Heart right ventricle (tissue), 16 donors: Measurements from ENCODE around the gene RECK. TPM values are rescaled to one million over a fixed set of nuclear protein-coding genes. Genes with fewer than 3 reads are reported as not detected.

Source experiments
- ATAC-seq, 8 donors: fragments of 200-7000 bp; cut with Tn5 transposase; one replicate each; pipeline ENCODE4 v1.9.1; 2020; ENCODE audit warnings: mild to moderate bottlenecking in 8 of 8, moderate library complexity in 8 of 8, moderate number of reproducible peaks in 1 of 8
- DNase-seq, 2 donors: peaks; one replicate each; pipeline ENCODE4 v3.0.0-alpha.2; 2020
- H3K27ac ChIP-seq, 10 donors: fragments of 200-600 bp; sonication (generic) in 2 of 10; one replicate each; pipeline versions ENCODE4 v1.5.0 to v1.8.0; 2020 to 2022; ENCODE audit warnings: mild to moderate bottlenecking in 3 of 10
- H3K27me3 ChIP-seq, 7 donors: fragments of 200-600 bp; one replicate each; pipeline ENCODE4 v1.8.0; 2021 to 2022; ENCODE audit warnings: mild to moderate bottlenecking in 2 of 7
- H3K36me3 ChIP-seq, 9 donors: fragments of 200-600 bp; sonication (generic) in 1 of 9; one replicate each; pipeline versions ENCODE4 v1.5.0 to v1.8.0; 2020 to 2022; ENCODE audit warnings: mild to moderate bottlenecking in 2 of 9
- H3K4me1 ChIP-seq, 9 donors: fragments of 200-600 bp; sonication (generic) in 1 of 9; one replicate each; pipeline versions ENCODE4 v1.5.0 to v1.8.0; 2020 to 2022; ENCODE audit warnings: mild to moderate bottlenecking in 4 of 9
- H3K4me3 ChIP-seq, 10 donors: fragments of 200-600 bp; sonication (generic) in 2 of 10; one replicate each; pipeline versions ENCODE4 v1.5.0 to v1.8.0; 2020 to 2022; ENCODE audit warnings: mild to moderate bottlenecking in 7 of 10, moderate library complexity in 2 of 10
- H3K9me3 ChIP-seq, 11 donors: fragments of 200-600 bp in 10 of 11; sonication (generic) in 2 of 11; one replicate each; pipeline versions ENCODE4 v1.5.0 to v1.8.0; 2013 to 2022; ENCODE audit warnings: mild to moderate bottlenecking in 2 of 11, control low read depth in 1 of 11, moderate library complexity in 1 of 11
- CTCF ChIP-seq, 9 donors: fragments of 200-600 bp; sonication (generic) in 2 of 9; IDR thresholded peaks; one replicate each; pipeline versions ENCODE4 v1.5.0 to v1.8.0; 2021 to 2022; ENCODE audit warnings: antibody characterized with exemption in 9 of 9, mild to moderate bottlenecking in 5 of 9, moderate library complexity in 1 of 9
- WGBS, 2 donors: extraction: QIAGEN DNeasy Blood & Tissue Kit; methylation state at CpG; one replicate each; pipeline ENCODE4 v1.1.7; 2013; ENCODE audit warnings: inconsistent platforms in 1 of 2; 5-methylcytosine and 5-hydroxymethylcytosine counted together
- intact Hi-C, 10 donors: fragments of 100-400 bp; cut with DNase I; formaldehyde crosslinking; loops; one replicate each; pipeline versions ENCODE4 v1.11.1 to v1.14.2; 2022
- polyA plus RNA-seq, 2 donors: library from polyadenylated mRNA; stranded (reverse); fragments of 200-250 nt; gene quantifications; one replicate each; pipeline ENCODE4 v1.2.3, GENCODE V29; 2013
- total RNA-seq, 10 donors: library from RNA; stranded (reverse); fragmentation: NEBNext Ultra II Directional in 3 of 10; extraction: Animal tissue kit (Norgen Biotek cat#: 25700) in 3 of 10; gene quantifications; one replicate each; pipeline versions ENCODE4 v1.2.1 to v1.2.4, GENCODE V29; 2021 to 2023
- donor health status: Arrhythmogenic right ventricular cardiomyopathy.
- donor health status: ischemic (EF 13 %, LVEDD 7.1; RV severe dilation, severe dysfunction).
- donor health status: healthy with polysubstance abuse.
- donor health status: DM: no; HTN: yes; CAD: no.
- donor health status: DM: no; HTN: no; CAD: no.
- donor health status: ischemic (EF 25% LVEDD 6.9; RV normal size, moderate dysfunction).
- donor health status: ischemic (EF 25% LVEDD 5.7; RV mildly dilated, moderate dysfunction).
- donor health status: healthy.
- donor health status: DM: yes; HTN: yes; CAD: no.
- donor health status: Ischemic cardiomyopathy.
- donor health status: ischemic (EF 35%, LVEDD 5.7; RV mildly dilated, moderate dysfunction).
- donor health status: nonischemic (EF 11% LVEDD 7.7; RV severe dilation, severe dysfunction).
- donor health status: DM: yes; HTN: yes; CAD: no.
- donor health status: PGD.
- donor health status: ischemic (EF 29% LVEDD 5.4; RV normal size, mild dysfunction).
- donor health status: nonischemic (EF 23%, LVEDD 6.1; RV moderate dilation, normal function).

Gene RECK
- total and polyA plus RNA-seq, 12 donors = 2.9 to 5.8 (median 5.1) TPM

GRCh38 chr9:36116593-36116992 lies 79.9 kb downstream of the RECK start:
- H3K36me3 ChIP-seq = peaks cover 0 to 84% (median 0%) of the 10 kb centered on the region in 9 donors

GRCh38 chr9:36118201-36118600 lies 81.5 kb downstream of the RECK start:
- 97 to 98% methylated on average over 2 of the region's 2 CpGs for WGBS, 2 donors
- ATAC-seq (no peak), DNase-seq (no peak)
- Histone ChIP-seq H3K27me3 (no peaks in the 10 kb centered on the region), H3K27ac (no peak overlapping the region), H3K4me1 (no peaks in the 10 kb centered on the region), H3K36me3 (peaks cover 0 to 86% (median 0%) of the 10 kb centered on the region in 9 donors), H3K9me3 (no peaks in the 10 kb centered on the region), H3K4me3 (no peak overlapping the region)
- TF ChIP-seq CTCF (IDR thresholded peaks at IDR 0.05) = no peak
- intact Hi-C loops = no loop called here

More at GRCh38 chr9:36116593-36116992, 79.9 kb downstream of the RECK start:
- DNase-seq (no peak), ATAC-seq (no peak)
- no peak overlapping the region for H3K4me3 ChIP-seq
- H3K9me3 ChIP-seq = no peaks in the 10 kb centered on the region
- H3K4me1 ChIP-seq = no peaks in the 10 kb centered on the region
- WGBS, 2 donors = 91 to 95% methylated on average over 3 of the region's 3 CpGs
- H3K27me3 ChIP-seq = no peaks in the 10 kb centered on the region
- intact Hi-C loops = no loop called here
- H3K27ac ChIP-seq = no peak overlapping the region
- no peak for TF ChIP-seq CTCF (IDR thresholded peaks at IDR 0.05)

- H3K4me1 ChIP-seq = no peaks in the 10 kb centered on the region
- H3K27me3 ChIP-seq = no peaks in the 10 kb centered on the region
- intact Hi-C loops = no loop called here
- no peak overlapping the region for H3K27ac ChIP-seq
- 78 to 81% methylated on average over 15 of the region's 15 CpGs for WGBS, 2 donors
- no peaks in the 10 kb centered on the region for H3K9me3 ChIP-seq
- TF ChIP-seq CTCF (IDR thresholded peaks at IDR 0.05) = no peak
- peaks cover 0 to 87% (median 0%) of the 10 kb centered on the region in 9 donors for H3K36me3 ChIP-seq
- H3K4me3 ChIP-seq = no peak overlapping the region
- DNase-seq (no peak), ATAC-seq (no peak)
These were observed 82.0 kb downstream of the RECK start for GRCh38 chr9:36118706-36119105.

- no peaks in the 10 kb centered on the region for H3K27me3 ChIP-seq
- no peak overlapping the region for H3K27ac ChIP-seq
- H3K4me1 ChIP-seq = no peaks in the 10 kb centered on the region
- no peak overlapping the region for H3K4me3 ChIP-seq
- intact Hi-C loops = no loop called here
- no peak for TF ChIP-seq CTCF (IDR thresholded peaks at IDR 0.05)
- no peaks in the 10 kb centered on the region for H3K9me3 ChIP-seq
- no peak for DNase-seq
- WGBS, 2 donors = 92 to 93% methylated on average over 7 of the region's 7 CpGs
- H3K36me3 ChIP-seq = peaks cover 0 to 80% (median 0%) of the 10 kb centered on the region in 9 donors
- no peak for ATAC-seq
These were observed 82.8 kb downstream of the RECK start for GRCh38 chr9:36119476-36119875.
